ENCODE data around the gene FAIM2. TPM values are rescaled to one million over a fixed set of nuclear protein-coding genes. Genes with fewer than 3 reads are reported as not detected.

The FAIM2 gene
- total and polyA plus RNA-seq, 2 donors (not counting 1 experiment from before 2014, with no cell fraction given): 0.50 to 1.00 TPM

GRCh38 chr12:49854976-49855375 lies 48.7 kb downstream of the FAIM2 start:
- Histone ChIP-seq H3K9ac (ENCODE audit: insufficient read depth, low read length) (no peak overlapping the region), H3K4me1 (ENCODE audit: control insufficient read depth, extremely low read depth, insufficient read depth, low read length) (no peaks in the 10 kb centered on the region), H4K20me1 (ENCODE audit: control insufficient read depth, extremely low read depth, insufficient read depth, low read length) (no peaks in the 10 kb centered on the region), H3K4me2 (ENCODE audit: extremely low read depth, insufficient read depth, low read length) (no peak overlapping the region), H3K27me3 (ENCODE audit: control insufficient read depth, insufficient read depth, low read length) (peaks cover 13% of the 10 kb centered on the region), H2AFZ (ENCODE audit: low read length) (no peak overlapping the region), H3K79me2 (ENCODE audit: control insufficient read depth, insufficient read depth, low read length) (no peaks in the 10 kb centered on the region), H3K4me3 (replicated peaks in 1 of 4; ENCODE audit: control extremely low read depth in 1 of 4, insufficient read depth in 1 of 4, low read depth in 3 of 4, low read length in 4 of 4) (no peak overlapping the region), H3K27ac (ENCODE audit: insufficient read depth, low read length) (no peak overlapping the region), H3K9me3 (ENCODE audit: control insufficient read depth, insufficient read depth, low read depth, low read length) (no peaks in the 10 kb centered on the region), H3K36me3 (ENCODE audit: control insufficient read depth, insufficient read depth, low read length) (no peaks in the 10 kb centered on the region)
- DNase-seq (ENCODE audit: low read depth in 2 of 2): no peak
- TF ChIP-seq CTCF (conservative IDR thresholded peaks at IDR 0.05 in 1 of 2, IDR thresholded peaks at IDR 0.05 in 1 of 2; ENCODE audit: low read depth in 1 of 2, low read length in 2 of 2) (no peak), EZH2 (IDR thresholded peaks at IDR 0.05; ENCODE audit: low read length, missing control alignments) (no peak)

DNA sequence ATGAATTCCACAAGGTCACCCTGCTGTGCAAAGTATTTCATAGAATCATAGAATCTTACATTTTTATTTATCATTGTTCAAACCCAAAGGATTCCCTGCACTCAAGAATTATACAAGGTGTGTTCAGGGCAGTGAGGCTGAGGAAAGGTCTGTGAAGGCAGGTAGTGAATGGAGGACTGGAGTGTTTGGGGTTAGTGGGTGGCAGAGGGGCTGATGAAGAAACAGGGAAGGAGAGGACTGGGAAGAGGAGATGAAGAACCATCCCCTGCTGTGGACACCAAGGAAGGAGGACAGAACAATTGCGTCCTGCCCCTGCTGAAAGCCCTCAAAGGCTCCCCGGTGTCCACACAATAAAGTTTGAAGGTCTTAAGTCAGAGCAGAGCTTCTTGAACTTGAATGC lies 50.0 kb downstream of the FAIM2 start:
- Histone ChIP-seq H3K79me2 (ENCODE audit: control insufficient read depth, insufficient read depth, low read length) (no peaks in the 10 kb centered on the region), H2AFZ (ENCODE audit: low read length) (no peak overlapping the region), H3K36me3 (ENCODE audit: control insufficient read depth, insufficient read depth, low read length) (no peaks in the 10 kb centered on the region), H3K4me3 (replicated peaks in 1 of 4; ENCODE audit: control extremely low read depth in 1 of 4, insufficient read depth in 1 of 4, low read depth in 3 of 4, low read length in 4 of 4) (no peak overlapping the region), H3K4me2 (ENCODE audit: extremely low read depth, insufficient read depth, low read length) (no peak overlapping the region), H3K27me3 (ENCODE audit: control insufficient read depth, insufficient read depth, low read length) (peaks cover 22% of the 10 kb centered on the region), H3K9me3 (ENCODE audit: control insufficient read depth, insufficient read depth, low read depth, low read length) (no peaks in the 10 kb centered on the region), H3K4me1 (ENCODE audit: control insufficient read depth, extremely low read depth, insufficient read depth, low read length) (no peaks in the 10 kb centered on the region), H4K20me1 (ENCODE audit: control insufficient read depth, extremely low read depth, insufficient read depth, low read length) (no peaks in the 10 kb centered on the region), H3K27ac (ENCODE audit: insufficient read depth, low read length) (no peak overlapping the region), H3K9ac (ENCODE audit: insufficient read depth, low read length) (no peak overlapping the region)
- TF ChIP-seq EZH2 (IDR thresholded peaks at IDR 0.05; ENCODE audit: low read length, missing control alignments) (no peak), CTCF (conservative IDR thresholded peaks at IDR 0.05 in 1 of 2, IDR thresholded peaks at IDR 0.05 in 1 of 2; ENCODE audit: low read depth in 1 of 2, low read length in 2 of 2) (no peak)
- no peak for DNase-seq (ENCODE audit: low read depth in 2 of 2)

DNA sequence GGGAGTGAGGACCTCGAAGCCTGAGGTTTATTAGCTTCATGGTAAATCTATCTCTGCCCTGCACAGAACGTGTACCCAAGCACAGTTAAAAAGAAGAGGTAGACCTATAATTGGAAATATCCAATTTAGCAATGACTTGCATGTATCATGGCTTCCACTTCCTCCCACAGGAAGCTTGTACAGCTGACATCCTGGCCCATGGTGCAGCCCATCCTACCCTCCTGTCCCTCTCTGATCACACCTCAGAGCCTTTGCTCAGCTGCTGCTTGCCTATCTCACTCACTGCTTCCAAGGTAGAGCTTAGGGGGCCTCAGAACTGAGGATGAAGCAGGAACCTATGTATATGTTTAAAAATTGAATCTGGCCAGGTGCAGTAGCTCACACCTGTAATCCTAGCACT lies 56.5 kb downstream of the FAIM2 start:
- no peaks in the 10 kb centered on the region for H3K4me1 ChIP-seq (ENCODE audit: control insufficient read depth, extremely low read depth, insufficient read depth, low read length)
- H3K27ac ChIP-seq (ENCODE audit: insufficient read depth, low read length): no peak overlapping the region
- no peak for DNase-seq (ENCODE audit: low read depth in 2 of 2)
- H2AFZ ChIP-seq (ENCODE audit: low read length): no peak overlapping the region
- H3K4me2 ChIP-seq (ENCODE audit: extremely low read depth, insufficient read depth, low read length): no peak overlapping the region
- H3K36me3 ChIP-seq (ENCODE audit: control insufficient read depth, insufficient read depth, low read length): no peaks in the 10 kb centered on the region
- no peak overlapping the region for H3K9ac ChIP-seq (ENCODE audit: insufficient read depth, low read length)
- no peak for TF ChIP-seq EZH2 (IDR thresholded peaks at IDR 0.05; ENCODE audit: low read length, missing control alignments)
- TF ChIP-seq CTCF (conservative IDR thresholded peaks at IDR 0.05 in 1 of 2, IDR thresholded peaks at IDR 0.05 in 1 of 2; ENCODE audit: low read depth in 1 of 2, low read length in 2 of 2): no peak
- no peaks in the 10 kb centered on the region for H4K20me1 ChIP-seq (ENCODE audit: control insufficient read depth, extremely low read depth, insufficient read depth, low read length)
- H3K79me2 ChIP-seq (ENCODE audit: control insufficient read depth, insufficient read depth, low read length): no peaks in the 10 kb centered on the region
- H3K9me3 ChIP-seq (ENCODE audit: control insufficient read depth, insufficient read depth, low read depth, low read length): no peaks in the 10 kb centered on the region
- peaks cover 20% of the 10 kb centered on the region for H3K27me3 ChIP-seq (ENCODE audit: control insufficient read depth, insufficient read depth, low read length)
- no peak overlapping the region for H3K4me3 ChIP-seq (replicated peaks in 1 of 4; ENCODE audit: control extremely low read depth in 1 of 4, insufficient read depth in 1 of 4, low read depth in 3 of 4, low read length in 4 of 4)

Data from fibroblast of lung (primary cell).